HG03108 (cell line): ENCODE measurements around the gene C16orf92.

ENCODE experiments used
- ATAC-seq: cut with Tn5 transposase; IDR thresholded peaks from one replicate; pipeline ENCODE4 v1.9.1; 2021; ENCODE audit warnings: moderate library complexity; ENCODE audit not compliant: unreplicated experiment

Gene C16orf92

DNA sequence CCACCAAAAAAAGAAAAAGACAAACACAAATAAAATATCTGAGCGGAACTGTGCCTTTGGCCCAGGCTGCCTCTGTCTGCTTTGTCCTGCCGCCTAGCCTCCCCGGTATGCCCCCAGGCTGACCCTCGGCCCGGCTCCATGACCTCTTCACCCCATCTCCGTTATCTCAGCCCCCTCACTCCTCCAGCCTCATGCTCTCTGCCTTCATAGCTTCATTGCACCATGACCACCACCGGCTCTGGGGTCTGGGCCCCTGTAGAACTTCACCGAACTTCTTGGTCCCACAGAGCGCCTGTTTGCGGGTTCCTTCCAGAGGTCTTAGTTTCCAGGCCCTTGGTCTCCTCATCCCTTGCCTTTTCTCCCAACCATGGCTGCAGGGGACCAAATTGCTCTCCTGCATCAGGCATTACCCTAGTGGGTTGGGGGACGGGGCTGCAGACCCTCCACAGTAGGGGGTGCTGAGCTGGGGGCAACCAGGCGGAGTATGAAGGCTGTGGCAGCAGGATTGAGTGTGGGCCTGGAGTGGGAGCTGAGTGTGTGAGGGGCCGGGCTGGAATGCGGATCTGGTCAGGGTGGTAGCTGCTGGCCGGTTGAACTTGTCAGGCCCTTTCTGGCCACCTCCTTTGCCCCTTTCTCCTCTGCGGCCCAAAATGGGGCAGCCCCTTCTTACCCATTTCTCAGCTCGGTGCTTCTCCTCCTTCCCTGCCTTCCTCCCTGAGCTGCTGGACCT lies 34.5 kb upstream of the C16orf92 start:
- no peak for ATAC-seq

DNA sequence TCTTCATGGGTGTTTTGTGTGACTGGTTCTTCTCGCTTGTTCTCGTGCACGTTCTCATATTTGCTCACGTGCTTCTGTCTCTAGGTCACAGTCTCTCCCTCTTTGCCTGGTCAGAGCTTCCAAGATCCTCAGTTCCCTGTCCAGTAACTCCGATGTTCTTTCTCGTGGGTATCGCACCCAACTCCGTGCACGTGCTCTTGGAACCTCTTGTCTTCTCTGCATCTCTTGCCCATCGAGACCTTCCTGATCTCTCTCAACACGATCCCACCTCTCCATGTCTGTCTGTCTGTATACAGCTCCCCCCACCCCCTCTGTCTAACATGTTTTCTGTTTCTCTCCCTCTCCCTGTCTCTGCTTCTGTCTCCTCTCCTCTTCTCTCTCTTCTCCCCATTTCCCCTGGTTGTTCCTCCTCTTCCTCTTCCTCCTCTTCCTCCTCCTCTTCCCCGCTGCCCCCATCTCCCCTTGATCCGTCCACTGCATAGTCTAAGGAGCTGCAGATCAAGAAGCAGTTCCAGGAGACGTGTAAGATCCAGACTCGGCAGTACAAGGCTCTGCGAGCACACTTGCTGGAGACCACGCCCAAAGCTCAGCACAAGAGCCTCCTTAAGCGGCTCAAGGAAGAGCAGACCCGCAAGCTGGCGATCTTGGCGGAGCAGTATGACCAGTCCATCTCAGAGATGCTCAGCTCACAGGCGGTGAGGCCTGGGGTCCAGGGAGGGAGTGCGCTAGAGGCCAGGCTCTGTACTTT lies 33.7 kb upstream of the C16orf92 start:
- no peak for ATAC-seq

- ATAC-seq = no peak
Measured at GRCh38 chr16:29990034-29990433, 33.0 kb upstream of the C16orf92 start.

DNA sequence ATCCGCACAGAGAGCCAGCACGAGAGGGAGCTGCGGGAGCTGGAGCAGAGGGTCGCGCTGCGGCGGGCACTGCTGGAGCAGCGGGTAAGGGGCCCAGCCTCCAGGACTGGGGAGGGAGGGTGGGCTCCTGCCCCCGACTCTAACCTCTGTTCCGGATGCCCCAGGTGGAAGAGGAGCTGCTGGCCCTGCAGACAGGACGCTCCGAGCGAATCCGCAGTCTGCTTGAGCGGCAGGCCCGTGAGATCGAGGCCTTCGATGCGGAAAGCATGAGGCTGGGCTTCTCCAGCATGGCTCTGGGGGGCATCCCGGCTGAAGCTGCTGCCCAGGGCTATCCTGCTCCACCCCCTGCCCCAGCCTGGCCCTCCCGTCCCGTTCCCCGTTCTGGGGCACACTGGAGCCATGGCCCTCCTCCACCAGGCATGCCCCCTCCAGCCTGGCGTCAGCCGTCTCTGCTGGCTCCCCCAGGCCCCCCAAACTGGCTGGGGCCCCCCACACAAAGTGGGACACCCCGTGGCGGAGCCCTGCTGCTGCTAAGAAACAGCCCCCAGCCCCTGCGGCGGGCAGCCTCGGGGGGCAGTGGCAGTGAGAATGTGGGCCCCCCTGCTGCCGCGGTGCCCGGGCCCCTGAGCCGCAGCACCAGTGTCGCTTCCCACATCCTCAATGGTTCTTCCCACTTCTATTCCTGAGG lies 32.0 kb upstream of the C16orf92 start:
- no peak for ATAC-seq

DNA sequence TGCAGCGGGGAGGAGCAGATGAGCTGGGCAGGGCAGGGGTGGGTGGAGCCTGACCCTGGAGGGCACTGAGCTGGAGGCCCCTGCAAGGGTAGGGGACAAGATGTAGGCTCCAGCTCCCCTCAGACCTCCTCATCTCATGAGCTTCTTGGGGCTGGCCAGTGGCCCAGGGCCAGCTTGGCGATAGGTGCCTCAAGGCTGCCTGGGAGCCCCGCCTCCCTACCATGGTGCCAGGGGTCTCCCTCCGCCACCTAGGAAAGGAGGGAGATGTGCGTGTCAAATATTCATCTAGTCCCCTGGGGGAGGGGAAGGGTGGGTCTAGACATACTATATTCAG lies 31.5 kb upstream of the C16orf92 start:
- ATAC-seq = no peak

GRCh38 chr16:29992344-29992967 lies 30.5 kb upstream of the C16orf92 start:
- no peak for ATAC-seq

DNA sequence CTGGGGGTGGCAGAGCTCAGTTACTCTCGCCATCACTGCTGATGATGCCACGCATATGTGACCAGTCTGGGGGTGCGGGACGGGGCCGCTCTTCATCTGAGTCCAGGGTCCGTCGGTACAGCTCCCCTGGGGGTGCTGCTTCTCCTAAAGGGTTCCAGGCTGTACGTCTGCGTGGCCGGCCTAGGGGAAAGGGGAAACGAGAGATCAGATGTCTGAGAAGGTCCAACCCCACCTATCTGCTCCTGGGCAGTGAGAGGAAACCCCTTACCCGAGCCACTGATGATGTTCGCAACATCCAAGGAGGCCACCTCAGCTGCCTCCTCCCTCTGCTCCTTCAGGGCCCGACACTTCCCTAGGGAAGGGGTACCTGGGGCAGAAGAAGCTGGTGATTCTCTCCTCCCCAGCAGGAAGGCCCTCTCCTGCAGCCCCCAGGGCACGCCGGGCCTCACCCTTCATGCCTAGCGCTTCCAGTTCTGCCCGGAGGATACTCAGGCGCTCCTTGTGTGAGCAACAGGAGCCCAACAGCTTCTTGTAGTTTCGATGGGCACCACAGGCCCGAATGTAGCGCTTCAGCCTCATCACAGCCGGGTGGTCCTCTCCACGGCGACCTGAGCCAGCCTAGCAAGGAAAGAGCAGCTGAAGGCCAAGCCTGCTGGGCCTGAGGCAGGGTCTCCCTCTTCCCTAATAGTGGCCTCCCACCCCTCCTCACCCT lies 29.7 kb upstream of the C16orf92 start:
- no peak for ATAC-seq

DNA sequence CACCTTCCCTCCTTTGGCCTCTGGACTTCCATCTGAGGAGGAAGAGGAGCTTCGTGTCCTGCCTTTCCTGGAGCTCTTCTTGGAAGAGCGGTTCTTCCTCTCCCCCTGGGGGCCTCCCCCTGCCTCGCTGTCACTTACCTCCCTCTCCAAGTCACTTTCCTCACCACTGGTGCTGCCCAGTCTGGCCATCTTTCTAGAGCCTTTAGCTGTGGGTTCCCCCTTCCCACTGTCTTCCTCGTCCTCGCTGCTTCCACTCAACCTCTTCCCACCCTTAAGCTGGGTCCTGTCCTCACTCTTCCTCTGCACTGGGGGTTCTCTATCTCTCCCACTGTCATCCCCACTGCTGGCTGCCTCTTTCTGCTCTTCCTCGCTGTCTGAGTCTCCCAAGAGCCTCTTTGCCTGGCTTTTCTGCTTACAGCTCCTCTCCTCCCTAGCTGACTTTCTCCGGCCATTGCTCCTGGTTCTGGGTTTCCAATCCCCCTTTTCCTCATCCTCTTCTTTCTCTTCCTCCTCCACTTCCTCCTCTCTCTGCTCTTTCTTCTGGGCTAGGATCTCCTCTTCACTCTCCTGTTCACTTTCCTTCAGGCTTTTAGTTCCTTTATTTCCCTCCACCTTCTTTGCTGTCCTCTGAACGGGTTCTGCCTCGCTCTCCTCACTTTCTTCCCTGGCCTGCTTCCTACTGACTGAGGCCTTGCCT lies 28.9 kb upstream of the C16orf92 start:
- ATAC-seq = no peak

GRCh38 chr16:29994600-29995323 lies 28.2 kb upstream of the C16orf92 start:
- ATAC-seq = peak; percentile 22

DNA sequence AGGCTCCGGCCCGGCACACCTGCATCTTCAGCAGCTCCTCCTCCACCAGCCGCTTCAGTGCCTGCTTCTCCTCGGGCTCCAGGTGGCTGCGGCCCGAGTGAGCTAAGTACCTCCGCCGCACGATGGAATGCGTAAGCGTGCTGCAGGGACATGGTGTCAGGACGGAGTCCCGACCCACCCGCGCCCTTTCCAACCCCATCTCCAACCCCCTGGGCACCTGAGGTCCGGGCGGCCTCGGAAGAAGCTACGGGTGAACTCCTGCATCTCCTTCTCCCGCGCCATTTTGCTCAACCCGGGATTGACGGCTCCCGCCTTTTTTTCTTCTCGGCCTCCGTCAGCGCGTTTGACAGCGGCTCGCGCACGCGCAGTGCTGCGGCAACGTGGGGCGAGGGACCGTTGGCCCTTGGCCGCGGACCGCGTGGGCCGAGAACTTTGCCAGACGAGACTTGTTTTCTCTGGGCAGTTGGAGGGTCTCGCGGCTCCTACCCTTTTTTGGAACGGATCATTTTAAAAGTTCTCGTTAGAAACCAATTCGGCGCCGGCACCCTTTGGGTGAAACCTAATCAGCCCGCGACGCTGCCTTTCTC lies 27.6 kb upstream of the C16orf92 start, which contains the start of gene HIRIP3:
Gene HIRIP3, minus strand, starts transcription at position 294 of the 587 bp plus-strand sequence. Its CDS starts 12 bp downstream, at position 282.
- ATAC-seq = peak; percentile 33

GRCh38 chr16:29995911-29996765 lies 26.9 kb upstream of the C16orf92 start, which contains the start of gene INO80E:
Gene INO80E (plus strand): TSS chr16:29996241. CDS start chr16:29996311, 70 bp downstream.
- ATAC-seq = peak; percentile 90

- ATAC-seq = no peak
Measured at GRCh38 chr16:29996766-29997250, 26.2 kb upstream of the C16orf92 start.

GRCh38 chr16:29999605-30000004 lies 23.4 kb upstream of the C16orf92 start:
- no peak for ATAC-seq

GRCh38 chr16:30000735-30001631 lies 22.0 kb upstream of the C16orf92 start:
- ATAC-seq = no peak

- no peak for ATAC-seq
Measured at GRCh38 chr16:30002614-30003346, 20.2 kb upstream of the C16orf92 start.
